MM.1S (cell line): ENCODE data around the gene TSPAN10.

Experiments
- CTCF ChIP-seq: fragments of 300-600 bp; sonication (generic); IDR thresholded peaks from 2 replicates; pipeline ENCODE4 v1.5.1; 2016; ENCODE audit warnings: antibody characterized with exemption, low read length, mixed read lengths
- EZH2 ChIP-seq: fragments of 300-600 bp; sonication (generic); optimal IDR thresholded peaks from 2 replicates; pipeline ENCODE3; 2017; ENCODE audit warnings: low read depth, mild to moderate bottlenecking, antibody characterized with exemption, low read length, mixed read lengths
- EZH2phosphoT487 ChIP-seq: fragments of 300-600 bp; sonication (generic); IDR thresholded peaks from 2 replicates; pipeline ENCODE4 v1.6.1; 2018; ENCODE audit warnings: antibody characterized with exemption, low read length

- no peak for TF ChIP-seq CTCF
- no peak for TF ChIP-seq EZH2
- TF ChIP-seq EZH2phosphoT487 = no peak
Measured at GRCh38 chr17:81673561-81674258, 36.7 kb downstream of the TSPAN10 start.
